IMR-90 (cell line): ENCODE measurements around the gene HPGDS. TPM values are rescaled to one million over a fixed set of nuclear protein-coding genes. Genes with fewer than 3 reads are reported as not detected.

Source experiments
- ATAC-seq: fragments of 200-7000 bp; cut with Tn5 transposase; 2 replicates; pipeline ENCODE4 v1.9.1; 2020; ENCODE audit warnings: low read depth, mild to moderate bottlenecking, moderate library complexity
- BruUV-seq: library from RNA; stranded (reverse); fragments of 400-500 nt; replicated peaks from 2 replicates; lab custom pipeline; 2021; lab: Mats Ljungman, UMichigan
- CTCF ChIA-PET: fragments of 300-600 bp; formaldehyde crosslinking; extraction: SDS; loops from one replicate; lab custom pipeline; 2021; ENCODE audit warnings: antibody characterized with exemption; lab: Yijun Ruan, JAX
- POLR2A ChIA-PET: fragments of 300-600 bp; sonication (Branson Sonifier 250); formaldehyde crosslinking; loops from one replicate; lab custom pipeline; 2022; ENCODE audit warnings: antibody characterized with exemption; ENCODE audit not compliant: unreplicated experiment; lab: Charles Lee
- DNase-seq: peaks from one replicate; pipeline ENCODE4 v3.0.0; 2013
- H2AFZ ChIP-seq: replicated peaks from 2 replicates; pipeline ENCODE3; 2013; ENCODE audit warnings: low read length, mild to moderate bottlenecking; ENCODE audit not compliant: poor library complexity
- H2AK5ac ChIP-seq: 2 replicates; pipeline ENCODE4 v1.6.1; 2013; ENCODE audit warnings: low read depth, low read length, inconsistent platforms
- H2AK9ac ChIP-seq: replicated peaks from 2 replicates; pipeline ENCODE3; 2013; ENCODE audit warnings: mild to moderate bottlenecking, low read depth, low read length, moderate library complexity; ENCODE audit not compliant: poor library complexity
- H2BK120ac ChIP-seq: 2 replicates; pipeline ENCODE4 v1.6.1; 2013; ENCODE audit warnings: low read depth, low read length, inconsistent platforms
- H2BK15ac ChIP-seq: 3 replicates; pipeline ENCODE4 v1.6.1; 2013; ENCODE audit warnings: low read depth, low read length, inconsistent platforms
- H2BK20ac ChIP-seq: 2 replicates; pipeline ENCODE4 v1.6.1; 2013; ENCODE audit warnings: low read depth, mild to moderate bottlenecking, inconsistent platforms, low read length, moderate library complexity
- H2BK5ac ChIP-seq: 2 replicates; pipeline ENCODE4 v1.6.1; 2013; ENCODE audit warnings: mild to moderate bottlenecking, low read depth, low read length, inconsistent platforms; ENCODE audit not compliant: poor library complexity, severe bottlenecking
- H3K14ac ChIP-seq: replicated peaks from 2 replicates; pipeline ENCODE4 v1.6.1; 2013; ENCODE audit warnings: low read depth, low read length, inconsistent platforms
- H3K18ac ChIP-seq: 2 replicates; pipeline ENCODE4 v1.6.1; 2013; ENCODE audit warnings: low read depth, low read length, control low read depth
- H3K23ac ChIP-seq: 2 replicates; pipeline ENCODE4 v1.6.1; 2013; ENCODE audit warnings: low read depth, low read length, inconsistent platforms
- H3K27ac ChIP-seq: 2 replicates; pipeline ENCODE4 v1.5.1; 2013; ENCODE audit warnings: mild to moderate bottlenecking, control low read depth, low read length; ENCODE audit not compliant: insufficient read depth
- H3K27me3 ChIP-seq: 2 replicates; pipeline ENCODE4 v1.6.1; 2013; ENCODE audit warnings: low read length; ENCODE audit not compliant: control insufficient read depth, insufficient read depth
- H3K36me3 ChIP-seq: 2 replicates; pipeline ENCODE4 v1.6.1; 2013; ENCODE audit warnings: low read length, mixed read lengths; ENCODE audit not compliant: control insufficient read depth, insufficient read depth
- H3K4ac ChIP-seq: 2 replicates; pipeline ENCODE4 v1.6.1; 2013; ENCODE audit warnings: low read depth, low read length, inconsistent platforms
- H3K4me1 ChIP-seq: 2 replicates; pipeline ENCODE4 v1.6.1; 2013; ENCODE audit warnings: low read length, mixed read lengths; ENCODE audit not compliant: control insufficient read depth, insufficient read depth
- H3K4me2 ChIP-seq: 2 replicates; pipeline ENCODE4 v1.6.1; 2013; ENCODE audit warnings: low read depth, mild to moderate bottlenecking, control low read depth, low read length, moderate library complexity
- H3K4me3 ChIP-seq: 2 replicates; pipeline ENCODE4 v1.5.1; 2013; ENCODE audit warnings: low read depth, mild to moderate bottlenecking, control low read depth, low read length, moderate library complexity; ENCODE audit not compliant: insufficient read depth
- H3K56ac ChIP-seq: 2 replicates; pipeline ENCODE4 v1.6.1; 2013; ENCODE audit warnings: low read length, inconsistent platforms; ENCODE audit not compliant: insufficient read depth; ENCODE audit errors: extremely low read depth
- H3K79me1 ChIP-seq, 2 experiments: 2 replicates each; pipeline ENCODE4 v1.6.1; 2013; ENCODE audit warnings: low read length in 2 of 2, inconsistent platforms in 1 of 2, low read depth in 1 of 2
- H3K9ac ChIP-seq: 2 replicates; pipeline ENCODE4 v1.6.1; 2013; ENCODE audit warnings: low read depth, low read length, control low read depth
- H3K9me1 ChIP-seq: 2 replicates; pipeline ENCODE4 v1.6.1; 2013; ENCODE audit warnings: low read length, inconsistent platforms; ENCODE audit not compliant: insufficient read depth
- H3K9me3 ChIP-seq: 2 replicates; pipeline ENCODE4 v1.6.1; 2013; ENCODE audit warnings: low read length; ENCODE audit not compliant: control insufficient read depth, insufficient read depth
- H4K20me1 ChIP-seq: 2 replicates; pipeline ENCODE4 v1.6.1; 2013; ENCODE audit warnings: low read length, inconsistent platforms; ENCODE audit not compliant: insufficient read depth
- H4K5ac ChIP-seq: 2 replicates; pipeline ENCODE4 v1.6.1; 2013; ENCODE audit warnings: mild to moderate bottlenecking, low read depth, low read length, control low read depth
- H4K8ac ChIP-seq, 2 experiments: 2 replicates each; pipeline ENCODE4 v1.6.1; 2013; ENCODE audit warnings: low read depth in 2 of 2, low read length in 2 of 2, control low read depth in 1 of 2, inconsistent platforms in 1 of 2
- H4K91ac ChIP-seq: 2 replicates; pipeline ENCODE4 v1.6.1; 2013; ENCODE audit warnings: low read depth, low read length, inconsistent platforms; ENCODE audit not compliant: insufficient read depth
- CEBPB ChIP-seq: IDR thresholded peaks from 2 replicates; pipeline ENCODE4 v1.6.1; 2012; ENCODE audit warnings: low read depth, low read length, improper control_type of control experiment
- ELK1 ChIP-seq: fragments of 150-350 bp; IDR thresholded peaks from 2 replicates; pipeline ENCODE4 v1.6.1; 2016; ENCODE audit warnings: low read depth, mild to moderate bottlenecking, low read length, moderate library complexity, borderline replicate concordance
- WGBS, 2 experiments: methylation state at CpG; one replicate each; pipeline versions ENCODE4 v1.1.5 to v1.1.7; 2013; ENCODE audit warnings: missing lambda C conversion rate in 2 of 2; ENCODE audit not compliant: insufficient read length in 1 of 2; ENCODE audit errors: extremely low coverage in 2 of 2; 5-methylcytosine and 5-hydroxymethylcytosine counted together
- dilution Hi-C: fragments of 300-500 bp; cut with HindIII; formaldehyde crosslinking; loops from one replicate; pipeline ENCODE4 v1.14.3; 2018; ENCODE audit warnings: low sequenced_read_pairs; ENCODE audit not compliant: unreplicated experiment
- in situ Hi-C: fragments of 300-500 bp; cut with MboI; formaldehyde crosslinking; loops from 3 replicates; pipeline ENCODE4 v1.14.3; 2019; ENCODE audit warnings: low sequenced_read_pairs, inconsistent platforms, mixed read lengths
- intact Hi-C: fragments of 100-400 bp; cut with micrococcal nuclease; formaldehyde crosslinking; loops from 2 replicates; pipeline ENCODE4 v1.10.0; 2022
- polyA plus RNA-seq, 3 experiments: library from polyadenylated mRNA; depleted of rRNA; stranded (reverse); fragments of >200 nt; gene quantifications; 2 replicates each; pipeline ENCODE4 v1.2.3, GENCODE V29; 2012; ENCODE audit warnings: low replicate concordance in 1 of 3
- total RNA-seq: library from RNA; depleted of rRNA; stranded (reverse); fragments of >200 nt; gene quantifications from 2 replicates; pipeline ENCODE4 v1.2.3, GENCODE V29; 2012

Gene HPGDS
- total and polyA plus RNA-seq, 2 of the 4 experiments (the other 2 are of a cell fraction) = not detected

DNA sequence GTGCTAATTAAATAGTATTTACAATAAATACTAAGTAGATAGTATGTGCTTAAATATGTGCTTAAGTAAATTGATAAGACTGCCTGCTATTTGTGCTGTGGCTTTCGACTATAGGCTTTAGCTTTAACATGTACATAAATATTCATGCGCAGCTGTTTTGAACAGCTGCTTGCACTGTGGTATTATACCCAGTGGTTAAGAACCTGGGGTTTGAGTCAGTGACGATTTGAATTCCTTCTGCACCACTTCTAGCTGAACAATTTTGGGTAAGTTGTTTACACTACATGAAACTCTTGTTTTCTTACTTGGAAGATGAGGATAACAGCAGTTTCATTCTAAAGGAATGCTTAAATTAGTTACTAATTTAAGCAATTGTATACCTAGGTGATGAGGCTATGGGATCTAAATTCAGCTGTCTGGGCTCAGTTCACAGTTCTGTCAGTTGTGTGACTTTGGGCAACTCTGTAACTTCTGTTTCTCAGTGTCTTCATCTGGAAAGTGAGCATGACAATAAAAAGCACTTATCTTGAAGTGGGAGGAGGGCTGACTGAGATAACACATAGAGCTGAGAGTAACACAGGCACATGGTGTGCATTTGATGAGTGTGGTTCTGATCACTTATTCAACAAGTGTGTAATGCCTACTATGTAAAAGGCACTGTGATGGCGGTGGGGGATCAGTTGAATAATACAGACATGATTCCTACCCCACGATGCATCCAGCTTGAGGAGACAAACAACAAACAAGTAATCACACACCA lies 37.0 kb downstream of the HPGDS start:
- H2BK120ac ChIP-seq = no peak overlapping the region
- ATAC-seq (peak; percentile 72), DNase-seq (peak; percentile 19)
- H3K4me2 ChIP-seq = no peak overlapping the region
- BruUV-seq = no TSS peak
- ChIA-PET CTCF (interaction anchor here (1.2 to 1.3 kb wide), 2 partner anchors 12 to 44 kb away, joined by 4 read pairs; no protein-coding TSS in a partner anchor), POLR2A (no interaction called here)
- H3K4ac ChIP-seq = no peak overlapping the region
- H2AK5ac ChIP-seq = no peak overlapping the region
- H3K23ac ChIP-seq = no peak overlapping the region
- no peaks in the 10 kb centered on the region for H3K9me3 ChIP-seq
- no peak overlapping the region for H3K18ac ChIP-seq
- H2BK5ac ChIP-seq = no peak overlapping the region
- dilution Hi-C loops (no loop called here), in situ Hi-C loops (loop anchor here (10.0 kb wide), 1 partner anchor 289 kb away; no protein-coding TSS in a partner anchor), intact Hi-C loops (loop anchor here (10.0 kb wide), 1 partner anchor 789 kb away; no protein-coding TSS in a partner anchor)
- H2BK15ac ChIP-seq = no peak overlapping the region
- WGBS, 2 experiments = no CpG with 5 or more reads among the region's 5 CpGs
- H3K9me1 ChIP-seq = no peaks in the 10 kb centered on the region
- H2BK20ac ChIP-seq = no peak overlapping the region
- H3K4me1 ChIP-seq = no peaks in the 10 kb centered on the region
- no peaks in the 10 kb centered on the region; the same call in 1 of the 2 replicates for H3K27me3 ChIP-seq
- H2AFZ ChIP-seq = no peak overlapping the region
- H3K36me3 ChIP-seq = no peaks in the 10 kb centered on the region
- no peak overlapping the region for H3K9ac ChIP-seq
- TF ChIP-seq CEBPB (no peak), ELK1 (no peak)
- H4K91ac ChIP-seq = no peak overlapping the region
- no peak overlapping the region for H4K8ac ChIP-seq
- H3K56ac ChIP-seq = no peak overlapping the region
- H3K27ac ChIP-seq = no peak overlapping the region
- no peak overlapping the region for H3K14ac ChIP-seq
- H4K5ac ChIP-seq = no peak overlapping the region
- H3K79me1 ChIP-seq = no peaks in the 10 kb centered on the region
- H4K20me1 ChIP-seq = no peaks in the 10 kb centered on the region
- no peak overlapping the region for H3K4me3 ChIP-seq
- no peak overlapping the region for H2AK9ac ChIP-seq
